GM23338 (cell line): ENCODE measurements around the gene RP2. TPM values are rescaled to one million over a fixed set of nuclear protein-coding genes. Genes with fewer than 3 reads are reported as not detected.

Experiments
- ATAC-seq: fragments of 200-7000 bp; cut with Tn5 transposase; 3 replicates; pipeline ENCODE4 v1.9.1; 2020
- DNase-seq: peaks from one replicate; pipeline ENCODE4 v3.0.0-alpha.2; 2015; ENCODE audit warnings: low spot score
- H2AFZ ChIP-seq: fragments of 200-600 bp; sonication (generic); 2 replicates; pipeline ENCODE4 v1.8.0; 2016; ENCODE audit warnings: antibody characterized with exemption, mild to moderate bottlenecking, moderate library complexity
- H3F3A ChIP-seq: fragments of 200-600 bp; sonication (generic); replicated peaks from 2 replicates; pipeline ENCODE4 v1.8.0; 2017; ENCODE audit warnings: antibody characterized with exemption, mixed run types, low read depth
- H3K27ac ChIP-seq: fragments of 200-600 bp; sonication (generic); 2 replicates; pipeline ENCODE4 v1.6.1; 2016; ENCODE audit warnings: low read depth
- H3K27me3 ChIP-seq: fragments of 200-600 bp; sonication (generic); 2 replicates; pipeline ENCODE4 v1.8.0; 2016; ENCODE audit warnings: mild to moderate bottlenecking, mixed run types, moderate library complexity; ENCODE audit not compliant: insufficient read depth
- H3K36me3 ChIP-seq: fragments of 200-600 bp; sonication (generic); 2 replicates; pipeline ENCODE4 v1.8.0; 2016; ENCODE audit warnings: mild to moderate bottlenecking; ENCODE audit not compliant: insufficient read depth
- H3K4me1 ChIP-seq: fragments of 200-600 bp; sonication (generic); 2 replicates; pipeline ENCODE4 v1.8.0; 2016; ENCODE audit warnings: mild to moderate bottlenecking, moderate library complexity; ENCODE audit not compliant: insufficient read depth
- H3K4me2 ChIP-seq: fragments of 200-600 bp; sonication (generic); 2 replicates; pipeline ENCODE4 v1.7.1; 2017; ENCODE audit warnings: mixed run types
- H3K4me3 ChIP-seq: fragments of 200-600 bp; sonication (generic); 2 replicates; pipeline ENCODE4 v1.6.1; 2016; ENCODE audit warnings: mixed run types
- H3K79me2 ChIP-seq: fragments of 200-600 bp; sonication (generic); replicated peaks from 2 replicates; pipeline ENCODE4 v1.8.0; 2017; ENCODE audit warnings: mild to moderate bottlenecking; ENCODE audit not compliant: insufficient read depth
- H3K9me2 ChIP-seq: fragments of 200-600 bp; sonication (generic); 2 replicates; pipeline ENCODE4 v1.8.0; 2017; ENCODE audit not compliant: insufficient read depth
- H4K20me1 ChIP-seq: fragments of 200-600 bp; sonication (generic); replicated peaks from 2 replicates; pipeline ENCODE4 v1.8.0; 2017; ENCODE audit warnings: mild to moderate bottlenecking; ENCODE audit not compliant: insufficient read depth
- H3K27ac Mint-ChIP-seq: 2 replicates; pipeline ENCODE4 v1.8.0; 2020; ENCODE audit warnings: inconsistent platforms, mild to moderate bottlenecking, moderate library complexity, mixed read lengths
- H3K27me3 Mint-ChIP-seq: 3 replicates; pipeline ENCODE4 v1.8.0; 2022; ENCODE audit warnings: low read depth, mild to moderate bottlenecking, moderate library complexity, mixed read lengths, inconsistent platforms; ENCODE audit not compliant: insufficient read depth, poor library complexity
- H3K36me3 Mint-ChIP-seq: 3 replicates; pipeline ENCODE4 v1.8.0; 2021; ENCODE audit warnings: low read depth, mild to moderate bottlenecking, inconsistent platforms, moderate library complexity, mixed read lengths
- H3K4me1 Mint-ChIP-seq: 3 replicates; pipeline ENCODE4 v1.8.0; 2020; ENCODE audit warnings: mild to moderate bottlenecking, inconsistent platforms, mixed read lengths
- H3K4me3 Mint-ChIP-seq: 3 replicates; pipeline ENCODE4 v1.8.0; 2021; ENCODE audit warnings: moderate library complexity, mild to moderate bottlenecking, inconsistent platforms, mixed read lengths
- H3K9me3 Mint-ChIP-seq: 3 replicates; pipeline ENCODE4 v1.8.0; 2020; ENCODE audit warnings: moderate library complexity, mild to moderate bottlenecking, inconsistent platforms, mixed read lengths
- EZH2phosphoT487 ChIP-seq: fragments of 200-600 bp; sonication (generic); IDR thresholded peaks from one replicate; pipeline ENCODE4 v1.8.1; 2018; ENCODE audit warnings: antibody characterized with exemption; ENCODE audit not compliant: unreplicated experiment
- STAT1 ChIP-seq: IDR thresholded peaks from one replicate; pipeline ENCODE4 v1.6.1; 2016; ENCODE audit warnings: antibody characterized with exemption; ENCODE audit not compliant: unreplicated experiment
- ZNF331 ChIP-seq: fragments of 250-450 bp; sonication (Bioruptor Pico); IDR thresholded peaks from 2 replicates; pipeline ENCODE4 v1.5.0; 2020; ENCODE audit warnings: low read depth, mild to moderate bottlenecking, moderate library complexity
- polyA plus RNA-seq: library from polyadenylated mRNA; unstranded; fragments of >200 nt; fragmentation: Nextera tagmentation; extraction: Ambion mirVana; gene quantifications from 2 replicates; pipeline ENCODE4 v1.2.1, GENCODE V29; 2016
- total RNA-seq: library from RNA; depleted of rRNA; stranded (reverse); fragments of >200 nt; shearing (Covaris generic); gene quantifications from 2 replicates; pipeline ENCODE4 v1.2.3, GENCODE V29; 2014
- TF ChIP-seq, protein P1 (sequence below), 2 experiments: fragments of 200-600 bp in 1 of 2; sonication (generic) in 1 of 2; conservative IDR thresholded peaks; 2 replicates each; pipeline versions ENCODE4 v1.5.1 to v1.6.1; 2016 to 2017; ENCODE audit warnings: antibody characterized with exemption in 2 of 2, low read depth in 2 of 2, mild to moderate bottlenecking in 2 of 2, moderate library complexity in 1 of 2
- TF ChIP-seq, protein P2 (sequence below): fragments of 250-450 bp; sonication (Bioruptor Pico); IDR thresholded peaks from 2 replicates; pipeline ENCODE4 v1.5.0; 2020; ENCODE audit warnings: mild to moderate bottlenecking, moderate library complexity

The RP2 gene
- total and polyA plus RNA-seq, 2 experiments from 2014 or later = 4.5 to 12.1 TPM

DNA sequence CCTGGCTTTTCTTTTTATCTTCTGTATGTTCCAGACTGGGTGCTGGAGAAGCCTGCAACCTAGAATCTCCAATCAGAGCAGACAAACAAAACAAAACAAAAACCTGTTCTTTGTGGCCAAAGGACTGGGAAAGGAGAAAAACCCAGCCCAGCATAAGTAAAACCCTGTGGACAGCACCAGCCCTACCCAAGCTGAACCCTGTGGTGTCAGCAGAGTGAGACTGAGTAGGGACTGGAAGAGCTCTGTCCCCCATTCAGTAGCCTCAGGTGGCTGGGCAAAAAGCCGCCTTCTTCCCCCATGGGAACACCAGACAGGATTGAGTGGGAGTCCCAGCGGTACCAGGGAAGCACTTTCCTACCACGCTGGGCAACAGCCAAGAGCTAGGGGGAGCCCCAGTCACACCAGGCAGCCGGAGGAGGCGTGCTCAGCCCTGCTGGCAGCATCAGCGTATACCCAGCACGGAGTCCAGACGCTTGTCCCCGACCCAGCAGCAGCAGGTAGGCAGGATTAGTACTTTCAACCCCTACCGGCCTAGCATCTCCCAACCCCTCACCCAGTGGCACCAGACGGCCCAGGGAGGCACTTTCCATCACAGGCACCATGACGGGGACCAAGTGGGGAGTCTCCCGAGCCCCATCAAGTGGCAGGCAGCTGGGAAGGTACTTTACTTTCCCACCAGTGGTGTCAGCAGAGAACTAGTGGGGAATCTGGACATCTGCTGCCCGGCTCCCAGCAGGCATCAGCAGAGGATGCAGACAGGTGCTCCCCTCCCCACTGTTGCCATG lies 66.8 kb downstream of the RP2 start:
- Histone ChIP-seq H3K36me3 (no peaks in the 10 kb centered on the region), H3K27me3 (no peaks in the 10 kb centered on the region), H3K4me3 (peak overlapping the region; percentile 53), H3K4me2 (peak overlapping the region; percentile 77), H3K9me2 (no peaks in the 10 kb centered on the region), H3K79me2 (no peaks in the 10 kb centered on the region), H3K4me1 (no peaks in the 10 kb centered on the region), H3F3A (no peaks in the 10 kb centered on the region), H3K27ac (no peak overlapping the region), H4K20me1 (no peaks in the 10 kb centered on the region), H2AFZ (peak overlapping the region; percentile 78; the same call in 1 of the 2 replicates)
- Mint-ChIP-seq H3K36me3 (no peaks in the 10 kb centered on the region), H3K27ac (no peak overlapping the region), H3K27me3 (no peaks in the 10 kb centered on the region), H3K4me1 (peaks cover 9% of the 10 kb centered on the region; the same call in 2 of the 3 replicates), H3K9me3 (no peaks in the 10 kb centered on the region), H3K4me3 (peak overlapping the region; percentile 72)
- DNase-seq (peak; percentile 77), ATAC-seq (peak; percentile 99)
- no peak for TF ChIP-seq EZH2phosphoT487
- TF ChIP-seq, protein P1, sequence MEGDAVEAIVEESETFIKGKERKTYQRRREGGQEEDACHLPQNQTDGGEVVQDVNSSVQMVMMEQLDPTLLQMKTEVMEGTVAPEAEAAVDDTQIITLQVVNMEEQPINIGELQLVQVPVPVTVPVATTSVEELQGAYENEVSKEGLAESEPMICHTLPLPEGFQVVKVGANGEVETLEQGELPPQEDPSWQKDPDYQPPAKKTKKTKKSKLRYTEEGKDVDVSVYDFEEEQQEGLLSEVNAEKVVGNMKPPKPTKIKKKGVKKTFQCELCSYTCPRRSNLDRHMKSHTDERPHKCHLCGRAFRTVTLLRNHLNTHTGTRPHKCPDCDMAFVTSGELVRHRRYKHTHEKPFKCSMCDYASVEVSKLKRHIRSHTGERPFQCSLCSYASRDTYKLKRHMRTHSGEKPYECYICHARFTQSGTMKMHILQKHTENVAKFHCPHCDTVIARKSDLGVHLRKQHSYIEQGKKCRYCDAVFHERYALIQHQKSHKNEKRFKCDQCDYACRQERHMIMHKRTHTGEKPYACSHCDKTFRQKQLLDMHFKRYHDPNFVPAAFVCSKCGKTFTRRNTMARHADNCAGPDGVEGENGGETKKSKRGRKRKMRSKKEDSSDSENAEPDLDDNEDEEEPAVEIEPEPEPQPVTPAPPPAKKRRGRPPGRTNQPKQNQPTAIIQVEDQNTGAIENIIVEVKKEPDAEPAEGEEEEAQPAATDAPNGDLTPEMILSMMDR (conservative IDR thresholded peaks at IDR 0.05; ENCODE audit: low read depth in 2 of 2) = peak; percentile 39 to 79

DNA sequence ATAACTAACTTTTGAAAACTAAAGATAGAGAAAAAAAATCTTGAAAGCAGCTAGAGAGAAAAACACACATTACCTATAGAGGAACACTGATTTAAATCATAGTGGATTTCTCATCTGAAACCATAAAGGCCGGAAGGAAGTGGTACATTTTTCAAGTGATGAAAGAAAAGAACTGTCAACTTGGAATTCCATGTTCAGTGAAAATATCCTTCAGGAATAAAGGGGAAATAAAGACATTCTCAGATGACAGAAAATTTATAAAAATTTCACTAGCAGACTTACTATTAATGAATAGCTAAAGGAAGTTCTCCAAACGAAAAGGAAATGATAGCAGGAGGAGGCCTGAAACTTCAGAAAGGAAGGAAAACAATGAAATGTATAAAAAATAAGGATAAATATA lies 67.8 kb downstream of the RP2 start:
- no peaks in the 10 kb centered on the region for H3F3A ChIP-seq
- no peaks in the 10 kb centered on the region for H3K79me2 ChIP-seq
- no peaks in the 10 kb centered on the region for H3K4me1 ChIP-seq
- no peak overlapping the region for H3K4me3 ChIP-seq
- no peak for DNase-seq
- TF ChIP-seq STAT1 = no peak
- TF ChIP-seq, protein P2, sequence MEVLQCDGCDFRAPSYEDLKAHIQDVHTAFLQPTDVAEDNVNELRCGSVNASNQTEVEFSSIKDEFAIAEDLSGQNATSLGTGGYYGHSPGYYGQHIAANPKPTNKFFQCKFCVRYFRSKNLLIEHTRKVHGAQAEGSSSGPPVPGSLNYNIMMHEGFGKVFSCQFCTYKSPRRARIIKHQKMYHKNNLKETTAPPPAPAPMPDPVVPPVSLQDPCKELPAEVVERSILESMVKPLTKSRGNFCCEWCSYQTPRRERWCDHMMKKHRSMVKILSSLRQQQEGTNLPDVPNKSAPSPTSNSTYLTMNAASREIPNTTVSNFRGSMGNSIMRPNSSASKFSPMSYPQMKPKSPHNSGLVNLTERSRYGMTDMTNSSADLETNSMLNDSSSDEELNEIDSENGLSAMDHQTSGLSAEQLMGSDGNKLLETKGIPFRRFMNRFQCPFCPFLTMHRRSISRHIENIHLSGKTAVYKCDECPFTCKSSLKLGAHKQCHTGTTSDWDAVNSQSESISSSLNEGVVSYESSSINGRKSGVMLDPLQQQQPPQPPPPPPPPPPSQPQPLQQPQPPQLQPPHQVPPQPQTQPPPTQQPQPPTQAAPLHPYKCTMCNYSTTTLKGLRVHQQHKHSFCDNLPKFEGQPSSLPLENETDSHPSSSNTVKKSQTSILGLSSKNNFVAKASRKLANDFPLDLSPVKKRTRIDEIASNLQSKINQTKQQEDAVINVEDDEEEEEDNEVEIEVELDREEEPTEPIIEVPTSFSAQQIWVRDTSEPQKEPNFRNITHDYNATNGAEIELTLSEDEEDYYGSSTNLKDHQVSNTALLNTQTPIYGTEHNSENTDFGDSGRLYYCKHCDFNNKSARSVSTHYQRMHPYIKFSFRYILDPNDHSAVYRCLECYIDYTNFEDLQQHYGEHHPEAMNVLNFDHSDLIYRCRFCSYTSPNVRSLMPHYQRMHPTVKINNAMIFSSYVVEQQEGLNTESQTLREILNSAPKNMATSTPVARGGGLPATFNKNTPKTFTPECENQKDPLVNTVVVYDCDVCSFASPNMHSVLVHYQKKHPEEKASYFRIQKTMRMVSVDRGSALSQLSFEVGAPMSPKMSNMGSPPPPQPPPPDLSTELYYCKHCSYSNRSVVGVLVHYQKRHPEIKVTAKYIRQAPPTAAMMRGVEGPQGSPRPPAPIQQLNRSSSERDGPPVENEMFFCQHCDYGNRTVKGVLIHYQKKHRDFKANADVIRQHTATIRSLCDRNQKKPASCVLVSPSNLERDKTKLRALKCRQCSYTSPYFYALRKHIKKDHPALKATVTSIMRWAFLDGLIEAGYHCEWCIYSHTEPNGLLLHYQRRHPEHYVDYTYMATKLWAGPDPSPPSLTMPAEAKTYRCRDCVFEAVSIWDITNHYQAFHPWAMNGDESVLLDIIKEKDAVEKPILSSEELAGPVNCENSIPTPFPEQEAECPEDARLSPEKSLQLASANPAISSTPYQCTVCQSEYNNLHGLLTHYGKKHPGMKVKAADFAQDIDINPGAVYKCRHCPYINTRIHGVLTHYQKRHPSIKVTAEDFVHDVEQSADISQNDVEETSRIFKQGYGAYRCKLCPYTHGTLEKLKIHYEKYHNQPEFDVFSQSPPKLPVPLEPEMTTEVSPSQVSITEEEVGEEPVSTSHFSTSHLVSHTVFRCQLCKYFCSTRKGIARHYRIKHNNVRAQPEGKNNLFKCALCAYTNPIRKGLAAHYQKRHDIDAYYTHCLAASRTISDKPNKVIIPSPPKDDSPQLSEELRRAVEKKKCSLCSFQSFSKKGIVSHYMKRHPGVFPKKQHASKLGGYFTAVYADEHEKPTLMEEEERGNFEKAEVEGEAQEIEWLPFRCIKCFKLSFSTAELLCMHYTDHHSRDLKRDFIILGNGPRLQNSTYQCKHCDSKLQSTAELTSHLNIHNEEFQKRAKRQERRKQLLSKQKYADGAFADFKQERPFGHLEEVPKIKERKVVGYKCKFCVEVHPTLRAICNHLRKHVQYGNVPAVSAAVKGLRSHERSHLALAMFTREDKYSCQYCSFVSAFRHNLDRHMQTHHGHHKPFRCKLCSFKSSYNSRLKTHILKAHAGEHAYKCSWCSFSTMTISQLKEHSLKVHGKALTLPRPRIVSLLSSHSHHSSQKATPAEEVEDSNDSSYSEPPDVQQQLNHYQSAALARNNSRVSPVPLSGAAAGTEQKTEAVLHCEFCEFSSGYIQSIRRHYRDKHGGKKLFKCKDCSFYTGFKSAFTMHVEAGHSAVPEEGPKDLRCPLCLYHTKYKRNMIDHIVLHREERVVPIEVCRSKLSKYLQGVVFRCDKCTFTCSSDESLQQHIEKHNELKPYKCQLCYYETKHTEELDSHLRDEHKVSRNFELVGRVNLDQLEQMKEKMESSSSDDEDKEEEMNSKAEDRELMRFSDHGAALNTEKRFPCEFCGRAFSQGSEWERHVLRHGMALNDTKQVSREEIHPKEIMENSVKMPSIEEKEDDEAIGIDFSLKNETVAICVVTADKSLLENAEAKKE (CRISPR knock-in tag) = no peak
- TF ChIP-seq EZH2phosphoT487 = no peak
- no peak for TF ChIP-seq ZNF331 (CRISPR knock-in tag)
- TF ChIP-seq, protein P1 (conservative IDR thresholded peaks at IDR 0.05; ENCODE audit: low read depth in 2 of 2) = no peak
- H3K27ac Mint-ChIP-seq = no peak overlapping the region
- no peaks in the 10 kb centered on the region for H3K36me3 Mint-ChIP-seq
- H3K4me3 Mint-ChIP-seq = no peak overlapping the region
- no peak overlapping the region for H3K4me2 ChIP-seq
- H3K36me3 ChIP-seq = no peaks in the 10 kb centered on the region
- peaks cover 9% of the 10 kb centered on the region; the same call in 2 of the 3 replicates for H3K4me1 Mint-ChIP-seq
- H3K9me2 ChIP-seq = no peaks in the 10 kb centered on the region
- H2AFZ ChIP-seq = no peak overlapping the region
- no peaks in the 10 kb centered on the region for H3K27me3 ChIP-seq
- H4K20me1 ChIP-seq = no peaks in the 10 kb centered on the region
- H3K27ac ChIP-seq = no peak overlapping the region
- H3K27me3 Mint-ChIP-seq = no peaks in the 10 kb centered on the region
- no peaks in the 10 kb centered on the region for H3K9me3 Mint-ChIP-seq
- ATAC-seq = no peak
